Neural progenitor cell (in vitro differentiated cells): ENCODE data around the gene GPR82.

Experiments
- CTCF ChIP-seq: fragments of 200-600 bp; sonication (generic); IDR thresholded peaks from 2 replicates; pipeline ENCODE4 v1.5.1; 2017; ENCODE audit warnings: antibody characterized with exemption, mild to moderate bottlenecking
- EZH2 ChIP-seq: fragments of 200-600 bp; sonication (generic); IDR thresholded peaks from 2 replicates; pipeline ENCODE4 v1.6.1; 2017; ENCODE audit warnings: antibody characterized with exemption, mild to moderate bottlenecking, moderate library complexity
- EZH2phosphoT487 ChIP-seq: fragments of 200-600 bp; sonication (generic); IDR thresholded peaks from 2 replicates; pipeline ENCODE4 v1.6.1; 2017; ENCODE audit warnings: antibody characterized with exemption

- no peak for TF ChIP-seq CTCF
- no peak for TF ChIP-seq EZH2
- TF ChIP-seq EZH2phosphoT487 = no peak
Observed at GRCh38 chrX:41708486-41708885, 15.5 kb upstream of the GPR82 start.
